Right forelimb (tissue), 1 donor: ENCODE data around the gene OXCT1.

Experiments used
- DNase-seq: peaks from one replicate; pipeline ENCODE4 v3.0.0-alpha.2; 2018

Gene OXCT1

DNA sequence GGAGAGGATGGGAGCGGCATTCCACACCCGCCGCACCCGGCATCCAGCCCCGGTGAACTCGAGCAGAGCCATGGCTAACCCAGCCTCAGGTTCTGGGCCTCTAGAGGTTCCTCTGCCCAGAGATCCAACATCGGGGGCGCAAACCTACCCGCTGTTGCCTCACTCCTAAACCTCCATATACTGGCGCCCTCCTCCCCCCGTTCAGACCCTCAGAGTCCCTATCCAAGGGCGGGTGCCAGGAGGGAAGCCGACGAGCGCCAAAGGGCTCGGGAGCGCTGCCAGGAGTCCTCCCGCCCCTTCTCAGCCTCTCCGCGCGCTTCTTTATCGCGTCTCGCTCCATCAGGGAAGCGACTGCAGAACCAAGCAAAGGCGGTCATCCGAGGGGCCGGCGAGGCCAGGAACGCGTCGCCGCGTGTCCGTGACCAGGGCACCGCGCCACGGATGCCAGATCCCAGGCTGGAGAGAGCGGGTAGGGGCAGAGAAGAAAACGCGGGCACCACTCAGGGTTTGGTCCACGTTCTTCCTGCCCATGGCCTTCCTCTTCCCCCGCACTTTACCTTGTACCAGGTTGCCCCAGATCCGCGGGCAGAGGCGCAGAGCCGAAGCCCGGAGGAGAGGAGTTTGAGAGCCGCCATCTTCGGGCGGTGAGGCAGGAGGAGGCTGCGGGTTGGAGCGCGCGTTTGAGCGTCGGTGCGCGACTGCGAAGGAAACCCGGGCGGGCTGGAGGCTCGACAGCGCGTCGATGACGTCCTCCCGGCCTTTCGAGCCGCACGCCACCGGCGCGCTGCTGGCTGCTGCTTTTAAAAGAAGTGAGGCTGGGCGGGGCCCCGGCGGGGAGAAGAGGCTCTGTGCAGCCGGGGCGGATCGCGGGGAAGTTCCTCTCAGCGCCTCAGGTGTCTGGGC, at the start of gene OXCT1:
Gene OXCT1, minus strand, starts transcription at position 702 of the 903 bp plus-strand sequence. Its CDS starts 67 bp downstream, at position 635.
- DNase-seq: peak; percentile 89

DNA sequence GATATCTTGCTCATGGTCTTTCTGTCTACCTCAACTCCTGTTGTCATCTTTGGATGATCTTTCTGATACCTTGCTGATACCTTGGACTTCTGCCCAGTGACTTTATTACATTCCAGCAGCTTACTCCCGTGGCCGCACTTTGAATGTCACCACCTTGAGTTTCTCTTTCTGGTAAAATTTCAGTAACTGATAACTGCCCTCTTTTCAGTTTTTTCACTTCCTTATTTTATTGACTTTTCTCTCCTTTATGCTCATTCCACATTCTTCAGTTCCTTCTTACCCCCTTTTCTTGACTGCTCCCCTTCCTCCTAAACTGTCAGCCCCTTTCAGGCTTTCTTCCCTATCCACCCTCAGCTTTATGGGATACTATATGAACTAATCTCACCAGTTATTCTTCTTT, 47.9 kb upstream of the OXCT1 start:
- no peak for DNase-seq

- DNase-seq: no peak
These were observed 38.3 kb upstream of the OXCT1 start for GRCh38 chr5:41908374-41909079.

DNA sequence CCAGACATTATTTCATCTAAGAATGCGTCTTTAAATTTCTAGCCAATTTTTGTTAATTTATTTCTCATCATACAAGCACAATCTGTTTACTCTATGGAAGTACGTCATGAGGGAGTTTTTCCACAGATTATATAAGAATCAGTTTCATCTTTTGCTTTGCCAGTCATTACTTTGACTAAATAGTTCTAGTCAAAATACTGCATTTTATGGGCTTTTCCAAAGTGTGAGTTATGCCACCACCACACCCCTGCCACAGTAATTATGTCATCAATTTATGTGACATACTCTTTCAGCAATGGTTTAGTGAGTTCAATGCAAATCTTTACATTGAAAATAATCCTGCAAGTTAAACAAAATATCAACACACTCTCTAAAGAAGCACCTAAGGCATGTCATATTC, 35.9 kb upstream of the OXCT1 start:
- DNase-seq: no peak

DNA sequence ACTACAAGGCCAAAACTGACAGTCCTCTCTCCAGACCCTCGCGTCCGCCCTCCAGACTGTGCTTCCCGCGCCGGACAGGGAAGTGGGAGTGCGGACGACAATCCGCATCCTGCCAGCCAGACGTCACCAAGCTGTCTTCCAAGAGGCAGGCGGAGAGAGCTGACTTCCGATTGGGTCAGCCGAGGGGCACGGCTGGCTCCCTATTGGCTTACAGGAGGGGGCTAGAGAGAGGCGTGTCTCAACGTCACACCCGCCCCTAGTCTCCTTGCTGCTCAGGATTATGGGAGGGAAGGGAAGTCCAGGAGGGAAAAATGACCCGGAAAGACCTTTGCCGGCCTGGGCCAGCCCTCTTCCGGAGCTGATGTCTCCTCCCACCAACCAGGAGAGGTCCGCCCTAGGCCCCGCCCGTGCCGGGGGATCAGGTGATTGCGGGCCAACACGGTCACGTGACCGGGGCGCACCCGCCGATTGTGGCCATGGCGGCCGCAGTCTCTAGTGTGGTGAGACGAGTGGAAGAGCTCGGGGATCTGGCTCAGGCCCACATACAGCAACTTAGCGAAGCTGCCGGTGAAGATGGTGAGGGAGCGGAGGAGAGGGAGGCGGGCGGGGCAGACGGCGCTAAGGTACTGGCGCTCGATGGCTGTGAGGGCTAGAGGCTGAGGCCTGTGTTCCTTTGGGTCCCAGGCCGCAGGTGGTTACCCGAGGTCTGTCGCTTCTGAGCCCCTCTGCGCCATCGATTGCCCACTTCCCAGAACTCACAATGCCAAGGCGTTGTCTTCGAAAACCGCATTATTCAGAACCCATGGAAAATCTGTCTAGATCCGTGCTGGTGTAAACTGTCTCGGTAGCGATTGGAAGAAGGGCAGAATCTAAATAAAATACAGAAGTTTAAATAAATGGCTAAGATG, 33.9 kb upstream of the OXCT1 start, which contains the start of gene RIMOC1:
Gene RIMOC1, plus strand, starts transcription at position 453 of the 908 bp plus-strand sequence. Its CDS starts 24 bp downstream, at position 477.
- DNase-seq: peak; percentile 98

DNA sequence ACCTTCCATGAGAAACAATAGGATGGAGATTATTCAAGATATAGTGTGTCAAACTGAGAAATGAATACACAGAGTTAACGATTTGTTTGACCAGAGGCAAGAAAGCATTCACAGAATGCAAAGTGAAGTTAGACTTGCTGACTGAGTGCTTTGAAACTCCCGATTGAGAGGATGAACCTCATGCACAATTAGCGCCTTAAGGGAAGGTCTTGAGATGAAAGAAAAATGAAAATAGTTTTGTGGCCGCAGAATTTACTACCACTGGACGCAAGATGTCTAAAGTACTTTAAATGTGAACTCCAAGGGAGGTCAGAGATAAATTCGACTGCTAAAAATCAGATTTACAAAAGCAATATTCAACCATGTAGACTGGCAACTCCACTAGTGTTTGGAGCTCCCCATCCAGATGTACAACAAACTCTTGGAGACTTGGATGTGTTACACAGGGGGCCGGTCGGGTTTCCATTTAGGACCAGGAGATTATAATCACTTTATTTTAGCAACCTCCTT, 33.2 kb upstream of the OXCT1 start:
- no peak for DNase-seq

- DNase-seq: no peak
These were observed 26.0 kb upstream of the OXCT1 start for GRCh38 chr5:41896230-41896629.

DNA sequence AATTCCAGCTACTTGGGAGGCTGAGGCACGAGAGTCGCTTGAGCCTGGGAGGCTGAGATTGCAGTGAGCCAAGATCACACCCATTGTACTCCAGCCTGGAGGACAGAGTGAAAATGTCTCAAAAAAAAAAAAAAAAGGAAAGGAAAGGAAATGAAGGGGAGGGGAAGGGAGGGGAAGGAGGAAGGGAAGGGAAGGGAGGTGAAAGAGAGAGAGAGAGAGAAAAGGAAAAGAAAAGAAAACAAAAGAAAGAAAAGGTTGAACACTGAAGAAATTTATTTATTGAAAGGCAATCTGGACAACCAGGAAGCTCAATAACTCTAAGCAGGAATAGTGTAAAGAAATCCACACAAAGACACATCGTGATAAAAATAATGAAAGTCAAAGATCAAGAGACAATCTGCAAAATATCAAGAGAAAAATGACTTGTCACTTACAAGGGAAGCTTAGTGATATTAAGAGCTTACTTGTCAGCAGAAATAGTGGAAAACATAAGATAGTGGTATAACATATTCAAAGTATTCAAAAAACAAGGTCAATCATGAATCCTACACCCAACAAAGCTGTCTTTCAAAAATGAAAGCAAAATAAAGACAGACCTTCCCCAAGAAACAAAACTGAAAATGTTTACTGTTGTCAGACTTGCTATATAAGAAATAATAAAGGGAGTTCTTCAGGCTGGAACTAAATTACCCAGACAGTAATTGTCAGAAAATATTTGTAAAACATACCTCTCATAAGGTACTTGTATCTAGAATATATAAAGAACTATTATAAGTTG, 23.0 kb upstream of the OXCT1 start:
- no peak for DNase-seq

GRCh38 chr5:41892031-41892430, 21.8 kb upstream of the OXCT1 start:
- DNase-seq: no peak

GRCh38 chr5:41891066-41891707, 21.0 kb upstream of the OXCT1 start:
- no peak for DNase-seq

DNA sequence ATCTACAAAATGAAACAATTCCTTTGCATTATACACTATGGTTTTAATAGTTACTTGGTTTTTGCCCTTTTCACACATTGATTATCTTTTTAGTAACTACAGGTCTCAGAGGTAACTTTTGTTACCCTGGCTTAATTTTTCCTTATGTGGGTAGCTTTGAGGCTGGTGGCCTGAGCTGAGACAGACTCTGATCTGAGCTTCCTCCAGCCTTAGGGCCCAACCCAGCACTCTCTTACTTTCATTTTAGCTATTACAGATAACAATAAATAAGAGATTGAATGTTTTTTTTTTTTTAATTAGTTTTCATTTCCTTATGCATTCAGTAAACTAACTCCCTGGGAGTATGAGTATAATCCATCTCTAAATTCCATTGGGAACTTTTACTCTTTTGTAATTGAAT, 15.1 kb upstream of the OXCT1 start:
- no peak for DNase-seq

GRCh38 chr5:41883936-41884335, 13.7 kb upstream of the OXCT1 start:
- DNase-seq: no peak

- no peak for DNase-seq
These were observed 13.0 kb upstream of the OXCT1 start for GRCh38 chr5:41883243-41883642.

DNA sequence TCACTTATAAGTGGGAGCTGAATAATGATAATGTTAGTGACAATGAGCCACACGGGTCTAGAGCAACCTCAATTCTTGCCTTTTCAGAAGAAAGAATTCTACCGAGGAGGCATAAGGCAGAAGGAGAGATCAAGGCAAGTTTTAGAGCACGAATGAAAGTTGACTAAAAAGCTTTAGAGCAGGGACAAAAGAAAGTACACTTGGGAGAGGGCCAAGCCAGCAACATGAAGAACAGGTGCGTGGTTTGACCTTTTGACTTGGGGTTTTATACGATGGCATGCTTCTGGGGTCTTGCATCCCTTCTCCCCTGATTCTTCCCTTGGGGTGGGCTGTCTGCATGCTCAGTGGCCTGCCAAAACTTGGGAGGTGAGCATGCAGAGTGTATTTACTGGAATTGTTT, 12.5 kb upstream of the OXCT1 start:
- DNase-seq: no peak

DNA sequence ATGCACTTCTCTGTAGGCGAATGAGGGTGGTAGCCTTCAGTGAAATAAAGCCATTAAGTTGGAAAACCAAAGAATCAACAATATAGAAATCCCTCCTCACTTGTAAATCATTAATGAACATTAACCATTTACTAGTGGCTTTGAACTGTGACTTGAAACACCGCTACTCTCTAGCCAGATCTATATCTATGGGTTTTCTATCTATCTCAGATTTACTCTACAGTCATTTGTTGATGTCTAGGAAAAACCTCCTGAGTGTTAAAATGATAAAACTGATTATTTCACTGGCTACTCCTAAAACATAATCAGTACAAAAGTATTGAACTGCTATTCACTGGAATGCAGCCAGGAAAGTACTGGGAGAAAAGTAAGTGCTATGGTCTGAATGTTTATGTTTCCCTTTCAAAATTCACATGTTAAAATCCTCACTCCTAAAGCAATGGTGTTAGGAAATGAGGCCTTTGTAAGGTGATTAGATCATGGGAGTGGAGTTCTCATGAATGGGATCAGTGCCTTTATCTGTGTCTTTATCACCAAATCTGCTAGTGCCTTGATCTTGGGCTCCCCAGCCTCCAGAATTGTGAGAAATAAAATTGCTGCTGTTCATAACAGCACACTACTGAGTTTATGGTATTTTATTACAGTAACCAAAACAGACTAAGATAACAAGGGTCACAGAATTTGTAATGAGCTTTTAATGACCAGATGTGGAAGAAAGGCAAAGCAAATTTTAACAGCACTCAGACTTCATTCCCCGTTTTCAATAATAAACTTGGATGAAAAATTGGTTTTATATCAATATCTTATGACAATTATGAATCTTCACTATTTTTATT, 8.6 kb upstream of the OXCT1 start:
- no peak for DNase-seq

DNA sequence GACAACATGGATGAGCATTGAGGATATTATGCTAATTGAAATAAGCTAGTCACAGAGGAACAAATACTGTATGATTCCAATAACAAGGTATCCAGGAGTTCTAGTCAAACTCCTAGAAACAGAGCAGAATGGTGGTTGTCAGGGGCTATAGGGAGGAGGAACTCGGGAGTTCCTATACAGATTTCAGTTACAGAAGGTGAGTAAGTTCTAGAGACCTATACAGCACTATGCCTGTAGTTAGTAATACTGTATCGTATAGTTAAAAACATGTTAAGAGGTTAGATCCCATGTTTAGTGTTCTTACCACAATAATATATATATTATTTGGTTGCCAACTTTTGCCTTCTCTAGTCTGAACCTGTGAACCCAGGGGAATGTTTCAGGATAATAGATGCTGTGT, 7.9 kb upstream of the OXCT1 start:
- DNase-seq: no peak

DNA sequence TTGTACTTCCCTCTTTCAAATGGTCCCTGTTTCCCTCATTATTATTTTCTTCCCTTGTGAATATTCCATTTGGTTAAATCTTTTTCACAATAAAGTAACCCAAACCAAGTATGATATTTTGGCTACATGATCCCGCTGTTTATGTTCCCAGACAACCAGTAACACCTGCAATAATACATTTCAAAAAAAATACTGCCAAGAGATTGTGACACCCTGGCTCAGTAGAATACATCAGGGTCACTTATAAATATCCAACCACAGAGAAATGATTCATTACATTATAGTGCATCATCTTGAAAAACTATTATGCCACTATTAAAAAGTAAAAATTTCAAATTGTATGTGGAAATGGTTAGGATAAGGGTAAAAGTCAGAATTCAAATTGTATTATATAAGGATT, 7.2 kb upstream of the OXCT1 start:
- no peak for DNase-seq

DNA sequence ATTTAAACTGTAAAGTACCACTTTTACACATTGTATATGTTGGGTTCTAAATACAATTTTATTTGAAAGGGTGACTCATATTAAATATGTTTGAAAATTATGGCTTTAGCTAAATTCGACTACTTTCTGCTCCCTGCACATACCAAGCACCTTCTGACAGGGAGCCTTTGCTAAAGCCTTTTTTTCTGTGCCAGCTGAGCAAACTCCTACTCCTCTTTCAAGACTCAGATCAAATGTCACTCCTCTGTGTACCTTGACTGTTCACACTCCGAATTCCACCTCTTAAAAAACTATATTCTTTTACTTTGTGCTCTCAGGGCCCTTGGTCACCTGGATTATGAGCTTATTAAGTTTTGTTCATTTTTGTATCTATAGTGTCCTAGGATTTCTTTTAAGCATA, 6.5 kb upstream of the OXCT1 start:
- no peak for DNase-seq

- no peak for DNase-seq
These were observed 4.9 kb upstream of the OXCT1 start for GRCh38 chr5:41875121-41875520.

- DNase-seq: no peak
These were observed 4.4 kb upstream of the OXCT1 start for GRCh38 chr5:41874512-41875060.
